ENCODE data around the gene ARPP19.

Gene ARPP19

DNA sequence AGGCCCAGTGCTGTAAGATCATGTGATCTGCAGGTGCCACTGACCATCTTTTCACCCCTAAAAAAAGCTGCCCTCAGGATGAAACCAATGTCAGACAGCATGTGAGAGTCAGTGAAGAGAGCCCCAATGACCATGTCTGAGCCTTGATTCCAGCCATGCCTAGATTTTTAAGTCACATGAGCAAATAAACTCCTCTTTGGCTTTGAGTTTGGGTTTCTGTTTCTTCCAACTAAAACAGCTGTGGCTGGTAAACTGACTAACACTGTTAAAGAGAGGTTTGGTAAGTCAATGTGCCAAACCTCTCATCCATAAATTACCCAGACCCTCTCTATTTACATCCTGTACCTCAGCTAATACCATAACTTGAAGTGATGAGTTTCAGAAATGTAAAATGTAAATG is 48.4 kb downstream of the ARPP19 start (continued):
- TF ChIP-seq, protein P1, sequence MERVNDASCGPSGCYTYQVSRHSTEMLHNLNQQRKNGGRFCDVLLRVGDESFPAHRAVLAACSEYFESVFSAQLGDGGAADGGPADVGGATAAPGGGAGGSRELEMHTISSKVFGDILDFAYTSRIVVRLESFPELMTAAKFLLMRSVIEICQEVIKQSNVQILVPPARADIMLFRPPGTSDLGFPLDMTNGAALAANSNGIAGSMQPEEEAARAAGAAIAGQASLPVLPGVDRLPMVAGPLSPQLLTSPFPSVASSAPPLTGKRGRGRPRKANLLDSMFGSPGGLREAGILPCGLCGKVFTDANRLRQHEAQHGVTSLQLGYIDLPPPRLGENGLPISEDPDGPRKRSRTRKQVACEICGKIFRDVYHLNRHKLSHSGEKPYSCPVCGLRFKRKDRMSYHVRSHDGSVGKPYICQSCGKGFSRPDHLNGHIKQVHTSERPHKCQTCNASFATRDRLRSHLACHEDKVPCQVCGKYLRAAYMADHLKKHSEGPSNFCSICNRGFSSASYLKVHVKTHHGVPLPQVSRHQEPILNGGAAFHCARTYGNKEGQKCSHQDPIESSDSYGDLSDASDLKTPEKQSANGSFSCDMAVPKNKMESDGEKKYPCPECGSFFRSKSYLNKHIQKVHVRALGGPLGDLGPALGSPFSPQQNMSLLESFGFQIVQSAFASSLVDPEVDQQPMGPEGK (CRISPR knock-in tag; IDR thresholded peaks at IDR 0.05; ENCODE audit: borderline replicate concordance), result no peak
- no peak for TF ChIP-seq RARB (CRISPR knock-in tag; IDR thresholded peaks at IDR 0.05)
- TF ChIP-seq ZNF70 (CRISPR knock-in tag; IDR thresholded peaks at IDR 0.05), result no peak
- TF ChIP-seq ESRRG (CRISPR knock-in tag; IDR thresholded peaks at IDR 0.05), result no peak
- TF ChIP-seq, protein P2, sequence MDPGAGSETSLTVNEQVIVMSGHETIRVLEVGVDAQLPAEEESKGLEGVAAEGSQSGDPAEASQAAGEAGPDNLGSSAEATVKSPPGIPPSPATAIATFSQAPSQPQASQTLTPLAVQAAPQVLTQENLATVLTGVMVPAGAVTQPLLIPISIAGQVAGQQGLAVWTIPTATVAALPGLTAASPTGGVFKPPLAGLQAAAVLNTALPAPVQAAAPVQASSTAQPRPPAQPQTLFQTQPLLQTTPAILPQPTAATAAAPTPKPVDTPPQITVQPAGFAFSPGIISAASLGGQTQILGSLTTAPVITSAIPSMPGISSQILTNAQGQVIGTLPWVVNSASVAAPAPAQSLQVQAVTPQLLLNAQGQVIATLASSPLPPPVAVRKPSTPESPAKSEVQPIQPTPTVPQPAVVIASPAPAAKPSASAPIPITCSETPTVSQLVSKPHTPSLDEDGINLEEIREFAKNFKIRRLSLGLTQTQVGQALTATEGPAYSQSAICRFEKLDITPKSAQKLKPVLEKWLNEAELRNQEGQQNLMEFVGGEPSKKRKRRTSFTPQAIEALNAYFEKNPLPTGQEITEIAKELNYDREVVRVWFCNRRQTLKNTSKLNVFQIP (CRISPR knock-in tag; IDR thresholded peaks at IDR 0.05; ENCODE audit: borderline replicate concordance, low read depth), result no peak
- no peak for TF ChIP-seq ZFP30 (CRISPR knock-in tag; IDR thresholded peaks at IDR 0.05)

DNA sequence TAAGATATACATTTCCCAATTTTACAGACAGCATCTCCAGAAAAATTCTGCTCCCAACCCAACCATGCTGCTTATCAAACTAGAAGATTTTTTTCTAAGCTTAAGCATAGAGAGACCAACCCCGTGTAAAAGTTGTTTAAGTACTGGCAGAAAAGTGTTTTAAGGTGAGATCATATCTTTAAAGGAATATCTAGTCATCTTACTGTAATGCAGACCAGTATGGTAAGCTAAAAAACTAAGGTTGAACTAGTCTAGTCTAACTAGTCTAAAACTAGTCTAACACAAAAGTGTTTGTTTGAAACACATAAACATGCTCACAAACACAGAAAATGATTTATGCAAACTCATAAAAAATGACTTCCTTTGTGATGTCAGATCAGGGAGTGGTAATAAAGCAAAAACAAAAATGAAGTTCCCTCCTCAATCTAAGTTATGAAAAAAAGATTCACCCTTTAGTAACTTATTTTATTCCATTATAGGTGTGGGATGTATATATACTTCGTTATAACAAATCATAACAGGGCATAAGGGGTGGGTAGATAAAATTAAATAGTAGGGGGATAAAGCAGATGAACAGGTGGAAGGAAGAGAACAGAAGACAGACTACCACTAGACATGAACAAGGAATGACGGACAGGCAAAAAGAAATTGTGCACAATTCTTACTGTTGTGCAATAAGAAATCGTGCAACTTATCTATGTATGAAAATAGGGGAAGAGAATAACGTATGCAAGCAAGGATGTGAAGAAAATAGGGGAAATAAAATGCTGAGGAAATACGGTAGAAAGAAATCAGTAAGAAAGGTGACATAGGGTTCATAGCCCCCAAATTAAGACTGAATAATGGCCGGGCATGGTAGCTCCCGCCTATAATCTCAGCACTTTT is 50.1 kb downstream of the ARPP19 start:
- TF ChIP-seq ZC3H10 (CRISPR knock-in tag; IDR thresholded peaks at IDR 0.05) (no peak), ESRRG (CRISPR knock-in tag; IDR thresholded peaks at IDR 0.05) (no peak), BACH2 (CRISPR knock-in tag; IDR thresholded peaks at IDR 0.05; ENCODE audit: borderline replicate concordance) (no peak), TSHZ2 (CRISPR knock-in tag; IDR thresholded peaks at IDR 0.05) (no peak), ARNTL (CRISPR knock-in tag; IDR thresholded peaks at IDR 0.05; ENCODE audit: borderline replicate concordance, low read depth) (no peak), GLIS3 (CRISPR knock-in tag; IDR thresholded peaks at IDR 0.05) (no peak), ZNF8 (CRISPR knock-in tag; IDR thresholded peaks at IDR 0.05) (no peak), TOX (CRISPR knock-in tag; IDR thresholded peaks at IDR 0.05; ENCODE audit: borderline replicate concordance) (no peak), SNAI2 (CRISPR knock-in tag; IDR thresholded peaks at IDR 0.05) (no peak), CSDC2 (CRISPR knock-in tag; IDR thresholded peaks at IDR 0.05) (no peak), TCF4 (CRISPR knock-in tag; IDR thresholded peaks at IDR 0.05; ENCODE audit: borderline replicate concordance) (no peak), ZNF565 (CRISPR knock-in tag; conservative IDR thresholded peaks at IDR 0.05; ENCODE audit: low read depth) (no peak), OSR1 (CRISPR knock-in tag; IDR thresholded peaks at IDR 0.05) (no peak), RARB (CRISPR knock-in tag; IDR thresholded peaks at IDR 0.05) (no peak), ZFP3 (CRISPR knock-in tag; IDR thresholded peaks at IDR 0.05) (no peak), PPARA (CRISPR knock-in tag; IDR thresholded peaks at IDR 0.05; ENCODE audit: borderline replicate concordance) (no peak)
- TF ChIP-seq, protein P2 (CRISPR knock-in tag; IDR thresholded peaks at IDR 0.05; ENCODE audit: borderline replicate concordance, low read depth), result no peak
- TF ChIP-seq, protein P3, sequence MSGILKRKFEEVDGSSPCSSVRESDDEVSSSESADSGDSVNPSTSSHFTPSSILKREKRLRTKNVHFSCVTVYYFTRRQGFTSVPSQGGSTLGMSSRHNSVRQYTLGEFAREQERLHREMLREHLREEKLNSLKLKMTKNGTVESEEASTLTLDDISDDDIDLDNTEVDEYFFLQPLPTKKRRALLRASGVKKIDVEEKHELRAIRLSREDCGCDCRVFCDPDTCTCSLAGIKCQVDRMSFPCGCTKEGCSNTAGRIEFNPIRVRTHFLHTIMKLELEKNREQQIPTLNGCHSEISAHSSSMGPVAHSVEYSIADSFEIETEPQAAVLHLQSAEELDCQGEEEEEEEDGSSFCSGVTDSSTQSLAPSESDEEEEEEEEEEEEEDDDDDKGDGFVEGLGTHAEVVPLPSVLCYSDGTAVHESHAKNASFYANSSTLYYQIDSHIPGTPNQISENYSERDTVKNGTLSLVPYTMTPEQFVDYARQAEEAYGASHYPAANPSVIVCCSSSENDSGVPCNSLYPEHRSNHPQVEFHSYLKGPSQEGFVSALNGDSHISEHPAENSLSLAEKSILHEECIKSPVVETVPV (CRISPR knock-in tag; IDR thresholded peaks at IDR 0.05), result no peak
- no peak; the same call in 2 of the 3 replicates for ATAC-seq
